Measurements from ENCODE around the gene GABRB1. TPM values are rescaled to one million over a fixed set of nuclear protein-coding genes. Genes with fewer than 3 reads are reported as not detected.

GABRB1 gene
- total and polyA plus RNA-seq, 5 donors from 2014 or later = not detected

DNA sequence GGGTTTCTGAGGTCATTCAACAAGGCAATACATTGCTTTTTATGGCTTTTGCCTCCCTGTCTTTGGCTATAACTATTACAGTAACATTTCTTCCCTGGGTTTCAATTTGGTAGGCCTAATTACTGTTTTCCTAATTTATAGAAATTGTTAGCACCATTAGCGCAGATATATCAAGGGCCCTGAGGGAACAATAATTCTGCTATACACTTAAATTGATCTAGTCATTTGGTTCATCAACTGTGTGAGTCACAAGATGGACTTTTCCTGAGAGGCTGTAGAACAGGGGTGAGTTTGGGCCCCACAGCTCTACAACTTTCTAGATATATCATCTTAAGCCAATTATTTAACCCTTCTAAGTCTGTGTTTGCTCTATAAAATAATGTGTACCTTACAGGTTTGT, 324.2 kb downstream of the GABRB1 start:
- Mint-ChIP-seq H3K27me3 (no peaks in the 10 kb centered on the region), H3K36me3 (no peaks in the 10 kb centered on the region), H3K27ac (no peak overlapping the region), H3K9me3 (peaks cover 0 to 2% (median 0%) of the 10 kb centered on the region in 7 donors), H3K4me3 (no peak overlapping the region), H3K4me1 (no peaks in the 10 kb centered on the region)
- no peak overlapping the region for H3K27ac ChIP-seq (ENCODE audit: insufficient read depth, low read length, poor library complexity, severe bottlenecking)
- peaks cover 2% of the 10 kb centered on the region for H3K27me3 ChIP-seq (ENCODE audit: control insufficient read depth, insufficient read depth, low read length)
- H3K4me3 ChIP-seq (ENCODE audit: low read depth, low read length) = no peak overlapping the region
- no peaks in the 10 kb centered on the region for H3K9me3 ChIP-seq (ENCODE audit: control insufficient read depth in 2 of 2, low read length in 2 of 2)
- no peaks in the 10 kb centered on the region for H3K4me1 ChIP-seq (ENCODE audit: control insufficient read depth, insufficient read depth, low read length, poor library complexity, severe bottlenecking)
- no peaks in the 10 kb centered on the region for H3K36me3 ChIP-seq (ENCODE audit: control insufficient read depth, insufficient read depth, low read length)
- DNase-seq (no peak), ATAC-seq (ENCODE audit: low read depth in 2 of 2) (no peak)

DNA sequence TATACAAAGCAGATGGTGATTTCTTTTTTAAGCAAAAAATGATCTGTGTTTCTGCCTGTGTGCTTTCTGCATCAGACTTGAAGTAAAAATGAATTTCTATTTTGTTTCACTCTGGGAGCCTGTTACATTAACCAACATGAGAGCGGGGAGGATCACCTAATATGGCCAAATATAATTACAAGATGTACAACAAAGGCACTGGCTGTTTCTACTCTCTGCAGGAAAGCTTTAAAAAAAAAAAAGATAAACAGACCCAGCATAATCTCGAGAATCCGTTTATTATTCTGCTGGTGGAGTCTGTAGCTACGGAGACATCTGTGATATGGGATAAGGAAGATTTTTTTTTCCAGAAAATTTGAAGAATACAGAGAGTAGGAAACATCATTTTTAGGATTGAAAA, 328.5 kb downstream of the GABRB1 start:
- Histone ChIP-seq H3K9me3 (ENCODE audit: control insufficient read depth in 2 of 2, low read length in 2 of 2) (no peaks in the 10 kb centered on the region), H3K4me3 (ENCODE audit: low read depth, low read length) (no peak overlapping the region), H3K27ac (ENCODE audit: insufficient read depth, low read length, poor library complexity, severe bottlenecking) (no peak overlapping the region), H3K36me3 (ENCODE audit: control insufficient read depth, insufficient read depth, low read length) (no peaks in the 10 kb centered on the region), H3K27me3 (ENCODE audit: control insufficient read depth, insufficient read depth, low read length) (peaks cover 2% of the 10 kb centered on the region), H3K4me1 (ENCODE audit: control insufficient read depth, insufficient read depth, low read length, poor library complexity, severe bottlenecking) (no peaks in the 10 kb centered on the region)
- Mint-ChIP-seq H3K27me3 (peaks cover 12% of the 10 kb centered on the region), H3K9me3 (peaks cover 0 to 5% (median 0%) of the 10 kb centered on the region in 7 donors), H3K4me1 (no peaks in the 10 kb centered on the region), H3K27ac (no peak overlapping the region), H3K36me3 (no peaks in the 10 kb centered on the region), H3K4me3 (no peak overlapping the region)
- ATAC-seq (ENCODE audit: low read depth in 2 of 2) (no peak), DNase-seq (no peak)

DNA sequence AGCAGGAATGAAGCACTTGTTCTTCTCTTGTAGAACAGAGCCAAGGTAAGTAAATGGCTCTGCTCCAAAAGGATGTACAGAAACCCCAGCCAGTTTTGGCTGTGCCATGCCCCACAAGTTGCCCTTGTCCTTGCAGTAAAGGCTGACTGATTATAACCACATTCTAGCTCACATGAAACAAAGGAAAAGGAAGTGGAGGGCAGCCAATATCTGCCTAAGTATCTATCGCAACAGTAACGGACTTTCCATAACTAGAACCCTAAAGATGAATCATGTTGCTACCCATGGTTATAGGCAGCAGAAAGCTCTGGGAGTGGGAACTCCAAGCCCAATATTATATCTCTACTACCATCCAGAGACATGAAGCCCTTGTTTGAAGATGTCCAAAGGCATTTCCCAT, 336.4 kb downstream of the GABRB1 start:
- H3K4me3 ChIP-seq (ENCODE audit: low read depth, low read length) = no peak overlapping the region
- H3K9me3 ChIP-seq (ENCODE audit: control insufficient read depth in 2 of 2, low read length in 2 of 2) = no peaks in the 10 kb centered on the region
- H3K36me3 ChIP-seq (ENCODE audit: control insufficient read depth, insufficient read depth, low read length) = no peaks in the 10 kb centered on the region
- H3K36me3 Mint-ChIP-seq = no peaks in the 10 kb centered on the region
- peaks cover 0 to 3% (median 1%) of the 10 kb centered on the region in 7 donors for H3K9me3 Mint-ChIP-seq
- H3K4me1 ChIP-seq (ENCODE audit: control insufficient read depth, insufficient read depth, low read length, poor library complexity, severe bottlenecking) = no peaks in the 10 kb centered on the region
- H3K27me3 Mint-ChIP-seq = peaks cover 5% of the 10 kb centered on the region
- no peaks in the 10 kb centered on the region for H3K4me1 Mint-ChIP-seq
- DNase-seq = no peak
- no peak overlapping the region for H3K27ac Mint-ChIP-seq
- no peak overlapping the region for H3K4me3 Mint-ChIP-seq
- no peak overlapping the region for H3K27ac ChIP-seq (ENCODE audit: insufficient read depth, low read length, poor library complexity, severe bottlenecking)
- H3K27me3 ChIP-seq (ENCODE audit: control insufficient read depth, insufficient read depth, low read length) = no peaks in the 10 kb centered on the region
- ATAC-seq (ENCODE audit: low read depth in 2 of 2) = no peak

DNA sequence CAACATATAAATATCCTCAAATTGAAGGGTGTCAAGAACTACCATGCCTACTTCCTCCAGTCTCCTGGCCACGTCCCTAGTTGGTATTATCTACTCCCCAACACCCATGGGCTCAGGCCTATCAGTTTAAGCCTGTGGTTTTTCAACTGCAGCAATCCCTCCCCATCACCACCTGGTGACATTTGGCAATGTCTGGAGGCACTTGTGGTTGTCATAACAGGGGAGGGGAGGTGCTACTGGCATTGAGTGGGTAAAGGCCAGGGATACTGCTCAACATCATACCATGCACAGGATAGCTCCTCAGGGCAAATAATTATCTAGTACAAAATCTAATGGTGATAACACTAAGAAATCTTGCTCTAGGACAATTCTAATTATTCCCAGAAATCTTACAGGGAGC, 336.8 kb downstream of the GABRB1 start:
- ATAC-seq (ENCODE audit: low read depth in 2 of 2) = no peak
- Histone ChIP-seq H3K27ac (ENCODE audit: insufficient read depth, low read length, poor library complexity, severe bottlenecking) (no peak overlapping the region), H3K36me3 (ENCODE audit: control insufficient read depth, insufficient read depth, low read length) (no peaks in the 10 kb centered on the region), H3K9me3 (ENCODE audit: control insufficient read depth in 2 of 2, low read length in 2 of 2) (no peaks in the 10 kb centered on the region), H3K4me3 (ENCODE audit: low read depth, low read length) (no peak overlapping the region), H3K4me1 (ENCODE audit: control insufficient read depth, insufficient read depth, low read length, poor library complexity, severe bottlenecking) (no peaks in the 10 kb centered on the region), H3K27me3 (ENCODE audit: control insufficient read depth, insufficient read depth, low read length) (no peaks in the 10 kb centered on the region)
- Mint-ChIP-seq H3K4me1 (no peaks in the 10 kb centered on the region), H3K27ac (no peak overlapping the region), H3K4me3 (no peak overlapping the region), H3K27me3 (peaks cover 5% of the 10 kb centered on the region), H3K9me3 (peaks cover 0 to 3% (median 1%) of the 10 kb centered on the region in 7 donors), H3K36me3 (no peaks in the 10 kb centered on the region)
- no peak for DNase-seq

DNA sequence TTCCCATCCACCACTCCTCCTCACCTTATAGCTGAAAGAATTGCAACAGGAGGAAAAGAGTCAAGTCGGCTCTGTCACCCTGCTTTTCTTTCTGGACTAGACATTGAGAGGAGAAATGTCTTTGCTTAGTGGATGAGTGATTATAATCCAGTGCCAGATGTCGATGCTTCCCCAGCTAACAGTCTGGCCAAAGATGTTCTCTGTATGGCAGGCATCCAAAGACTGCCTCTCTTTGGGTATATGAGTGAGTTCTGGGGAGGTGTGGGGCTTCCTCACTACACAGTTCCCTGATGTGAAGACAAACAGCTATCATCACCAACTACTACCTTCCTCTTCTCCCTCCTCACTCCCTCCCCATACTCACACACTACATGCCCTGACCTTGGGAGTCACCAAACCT, 341.2 kb downstream of the GABRB1 start:
- H3K9me3 ChIP-seq (ENCODE audit: control insufficient read depth in 2 of 2, low read length in 2 of 2) = no peaks in the 10 kb centered on the region
- DNase-seq (no peak), ATAC-seq (ENCODE audit: low read depth in 2 of 2) (no peak)
- Mint-ChIP-seq H3K4me3 (no peak overlapping the region), H3K27me3 (no peaks in the 10 kb centered on the region), H3K36me3 (no peaks in the 10 kb centered on the region), H3K27ac (peak overlapping the region in 1 of 3 donors; percentile 21), H3K4me1 (no peaks in the 10 kb centered on the region), H3K9me3 (peaks cover 0 to 4% (median 0%) of the 10 kb centered on the region in 7 donors)
- no peak overlapping the region for H3K4me3 ChIP-seq (ENCODE audit: low read depth, low read length)
- H3K4me1 ChIP-seq (ENCODE audit: control insufficient read depth, insufficient read depth, low read length, poor library complexity, severe bottlenecking) = no peaks in the 10 kb centered on the region
- H3K36me3 ChIP-seq (ENCODE audit: control insufficient read depth, insufficient read depth, low read length) = no peaks in the 10 kb centered on the region
- no peaks in the 10 kb centered on the region for H3K27me3 ChIP-seq (ENCODE audit: control insufficient read depth, insufficient read depth, low read length)
- no peak overlapping the region for H3K27ac ChIP-seq (ENCODE audit: insufficient read depth, low read length, poor library complexity, severe bottlenecking)

DNA sequence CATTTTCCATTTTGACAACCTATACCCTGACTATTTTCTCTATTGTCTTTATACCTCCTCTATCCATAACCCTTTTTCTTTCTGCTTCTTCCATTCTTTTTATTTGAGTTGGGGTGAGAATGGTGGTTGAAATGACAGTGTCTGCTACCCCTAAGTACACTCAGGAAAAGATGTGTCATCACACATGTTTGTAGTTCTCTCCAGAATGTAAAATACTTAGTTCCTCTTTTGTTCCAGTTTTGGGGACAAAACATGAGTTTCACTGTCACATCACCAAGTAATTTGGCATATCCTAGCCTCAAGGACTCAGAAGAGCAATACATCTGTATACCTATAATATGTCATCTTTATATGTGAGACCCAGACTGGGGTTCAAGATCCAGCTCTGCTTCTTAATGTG, 341.8 kb downstream of the GABRB1 start:
- DNase-seq (no peak), ATAC-seq (ENCODE audit: low read depth in 2 of 2) (no peak)
- Mint-ChIP-seq H3K27ac (no peak overlapping the region), H3K27me3 (no peaks in the 10 kb centered on the region), H3K9me3 (peaks cover 0 to 4% (median 0%) of the 10 kb centered on the region in 7 donors), H3K36me3 (no peaks in the 10 kb centered on the region), H3K4me3 (no peak overlapping the region), H3K4me1 (no peaks in the 10 kb centered on the region)
- Histone ChIP-seq H3K4me1 (ENCODE audit: control insufficient read depth, insufficient read depth, low read length, poor library complexity, severe bottlenecking) (no peaks in the 10 kb centered on the region), H3K36me3 (ENCODE audit: control insufficient read depth, insufficient read depth, low read length) (no peaks in the 10 kb centered on the region), H3K4me3 (ENCODE audit: low read depth, low read length) (no peak overlapping the region), H3K27me3 (ENCODE audit: control insufficient read depth, insufficient read depth, low read length) (no peaks in the 10 kb centered on the region), H3K27ac (ENCODE audit: insufficient read depth, low read length, poor library complexity, severe bottlenecking) (no peak overlapping the region), H3K9me3 (ENCODE audit: control insufficient read depth in 2 of 2, low read length in 2 of 2) (no peaks in the 10 kb centered on the region)

DNA sequence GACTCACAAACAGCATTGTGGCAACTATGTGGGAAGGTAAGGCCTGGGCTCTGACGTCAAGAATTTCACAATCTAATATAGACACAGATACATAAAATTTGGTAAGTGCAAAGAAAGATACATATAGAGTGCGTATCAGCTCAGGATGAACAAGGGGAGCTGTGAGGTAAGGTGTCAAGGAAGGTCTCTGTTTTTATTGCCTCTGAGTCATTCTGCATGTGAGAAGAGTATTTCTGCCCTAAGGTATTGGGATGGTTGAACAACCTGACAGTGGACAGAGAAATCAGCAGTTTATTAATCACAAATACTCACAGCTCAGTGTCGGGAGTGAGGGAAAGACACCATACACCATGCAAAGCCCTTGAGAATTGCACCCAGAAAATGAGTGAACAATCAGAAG, 342.3 kb downstream of the GABRB1 start:
- DNase-seq (no peak), ATAC-seq (ENCODE audit: low read depth in 2 of 2) (no peak)
- H3K4me1 Mint-ChIP-seq = no peaks in the 10 kb centered on the region
- no peaks in the 10 kb centered on the region for H3K9me3 ChIP-seq (ENCODE audit: control insufficient read depth in 2 of 2, low read length in 2 of 2)
- H3K36me3 ChIP-seq (ENCODE audit: control insufficient read depth, insufficient read depth, low read length) = no peaks in the 10 kb centered on the region
- peaks cover 0 to 4% (median 0%) of the 10 kb centered on the region in 7 donors for H3K9me3 Mint-ChIP-seq
- H3K4me3 Mint-ChIP-seq = no peak overlapping the region
- H3K36me3 Mint-ChIP-seq = no peaks in the 10 kb centered on the region
- no peaks in the 10 kb centered on the region for H3K27me3 ChIP-seq (ENCODE audit: control insufficient read depth, insufficient read depth, low read length)
- H3K4me1 ChIP-seq (ENCODE audit: control insufficient read depth, insufficient read depth, low read length, poor library complexity, severe bottlenecking) = no peaks in the 10 kb centered on the region
- no peak overlapping the region for H3K27ac ChIP-seq (ENCODE audit: insufficient read depth, low read length, poor library complexity, severe bottlenecking)
- no peak overlapping the region for H3K4me3 ChIP-seq (ENCODE audit: low read depth, low read length)
- no peaks in the 10 kb centered on the region for H3K27me3 Mint-ChIP-seq
- no peak overlapping the region for H3K27ac Mint-ChIP-seq

DNA sequence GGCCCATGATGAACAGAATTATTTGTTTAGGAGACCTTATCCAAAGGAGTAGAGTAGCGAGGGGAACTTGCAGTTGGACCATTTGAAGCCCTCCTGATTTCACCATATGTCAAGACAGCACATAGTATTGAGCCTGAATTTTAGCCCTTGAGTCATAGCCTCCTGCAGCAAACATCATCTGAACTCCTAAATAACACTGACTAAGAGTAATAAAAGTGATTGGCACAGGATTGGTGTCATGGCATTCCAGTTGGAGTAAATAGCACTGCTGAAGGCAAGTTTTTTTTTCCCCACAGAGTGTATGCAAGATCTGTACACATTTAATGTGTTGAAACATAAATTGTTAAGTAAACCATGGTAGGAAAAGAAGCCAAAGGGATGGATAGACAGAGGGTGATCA, 343.1 kb downstream of the GABRB1 start:
- Histone ChIP-seq H3K4me1 (ENCODE audit: control insufficient read depth, insufficient read depth, low read length, poor library complexity, severe bottlenecking) (no peaks in the 10 kb centered on the region), H3K9me3 (ENCODE audit: control insufficient read depth in 2 of 2, low read length in 2 of 2) (no peaks in the 10 kb centered on the region), H3K36me3 (ENCODE audit: control insufficient read depth, insufficient read depth, low read length) (no peaks in the 10 kb centered on the region), H3K27ac (ENCODE audit: insufficient read depth, low read length, poor library complexity, severe bottlenecking) (no peak overlapping the region), H3K27me3 (ENCODE audit: control insufficient read depth, insufficient read depth, low read length) (no peaks in the 10 kb centered on the region), H3K4me3 (ENCODE audit: low read depth, low read length) (no peak overlapping the region)
- H3K27ac Mint-ChIP-seq = no peak overlapping the region
- ATAC-seq (ENCODE audit: low read depth in 2 of 2) = no peak
- no peak for DNase-seq
- H3K27me3 Mint-ChIP-seq = no peaks in the 10 kb centered on the region
- H3K36me3 Mint-ChIP-seq = no peaks in the 10 kb centered on the region
- peaks cover 0 to 4% (median 0%) of the 10 kb centered on the region in 7 donors for H3K9me3 Mint-ChIP-seq
- no peaks in the 10 kb centered on the region for H3K4me1 Mint-ChIP-seq
- no peak overlapping the region for H3K4me3 Mint-ChIP-seq
